Neural cell (in vitro differentiated cells): ENCODE results near the gene CCDC185. TPM values are rescaled to one million over a fixed set of nuclear protein-coding genes. Genes with fewer than 3 reads are reported as not detected.

Experiments
- H2AFZ ChIP-seq: fragments of 200-600, 300-800 bp; sonication (generic), shearing (Covaris generic); 2 replicates; pipeline ENCODE4 v1.6.0; 2014; ENCODE audit warnings: low read depth, mild to moderate bottlenecking, antibody characterized with exemption, low read length, moderate library complexity
- H3F3A ChIP-seq: fragments of 200-600 bp; shearing (Covaris generic); 2 replicates; pipeline ENCODE4 v1.6.1; 2016; ENCODE audit warnings: mild to moderate bottlenecking, moderate library complexity, mixed read lengths, antibody characterized with exemption, low read length; ENCODE audit not compliant: insufficient read depth, poor library complexity, severe bottlenecking
- H3K27ac ChIP-seq: fragments of 200-600, 300-800 bp; sonication (generic), shearing (Covaris generic); 2 replicates; pipeline ENCODE4 v1.5.1; 2014; ENCODE audit warnings: mild to moderate bottlenecking, low read length, moderate library complexity
- H3K27me3 ChIP-seq: fragments of 300-800, 200-600 bp; sonication (generic), shearing (Covaris generic); 2 replicates; pipeline ENCODE4 v1.6.0; 2014; ENCODE audit warnings: mild to moderate bottlenecking, low read depth, low read length, moderate library complexity; ENCODE audit not compliant: insufficient read depth
- H3K36me3 ChIP-seq: fragments of 300-800, 200-600 bp; sonication (generic), shearing (Covaris generic); 2 replicates; pipeline ENCODE4 v1.5.1; 2014; ENCODE audit warnings: mild to moderate bottlenecking, antibody characterized with exemption, low read length, moderate library complexity; ENCODE audit not compliant: insufficient read depth
- H3K4me2 ChIP-seq: fragments of 300-800, 200-600 bp; sonication (generic), shearing (Covaris generic); 2 replicates; pipeline ENCODE4 v1.6.0; 2014; ENCODE audit warnings: mild to moderate bottlenecking, low read length
- H3K4me3 ChIP-seq: fragments of 300-800, 200-600 bp; sonication (generic), shearing (Covaris generic); 2 replicates; pipeline ENCODE4 v1.5.1; 2014; ENCODE audit warnings: mild to moderate bottlenecking, low read length, moderate library complexity
- H3K79me2 ChIP-seq: fragments of 200-600 bp; shearing (Covaris generic); replicated peaks from 2 replicates; pipeline ENCODE4 v1.6.0; 2014; ENCODE audit warnings: mild to moderate bottlenecking, low read length, moderate library complexity; ENCODE audit not compliant: insufficient read depth
- H3K9ac ChIP-seq: fragments of 300-800, 200-600 bp; sonication (generic), shearing (Covaris generic); 2 replicates; pipeline ENCODE4 v1.6.1; 2016; ENCODE audit warnings: mild to moderate bottlenecking, low read length, mixed read lengths
- H3K9me2 ChIP-seq: fragments of 200-600 bp; shearing (Covaris generic); 2 replicates; pipeline ENCODE4 v1.6.1; 2016; ENCODE audit warnings: mild to moderate bottlenecking, low read length, mixed read lengths; ENCODE audit not compliant: insufficient read depth
- H3K9me3 ChIP-seq: fragments of 200-600, 300-800 bp; sonication (generic), shearing (Covaris generic); 2 replicates; pipeline ENCODE4 v1.6.1; 2016; ENCODE audit warnings: mild to moderate bottlenecking, mixed run types, low read length, moderate library complexity, mixed read lengths
- H4K20me1 ChIP-seq: fragments of 200-600 bp; shearing (Covaris generic); 2 replicates; pipeline ENCODE4 v1.6.1; 2016; ENCODE audit warnings: mild to moderate bottlenecking, mixed run types; ENCODE audit not compliant: insufficient read depth
- CTCF ChIP-seq: fragments of 450-650 bp; IDR thresholded peaks from 2 replicates; pipeline ENCODE4 v1.5.1; 2014; ENCODE audit warnings: antibody characterized with exemption, mild to moderate bottlenecking, moderate library complexity; ENCODE audit not compliant: poor library complexity, severe bottlenecking
- EP300 ChIP-seq: fragments of 450-650 bp; conservative IDR thresholded peaks from 2 replicates; pipeline ENCODE4 v1.6.1; 2014; ENCODE audit warnings: antibody characterized with exemption, mild to moderate bottlenecking, moderate library complexity; ENCODE audit not compliant: poor library complexity, severe bottlenecking
- EZH2 ChIP-seq: fragments of 200-600, 300-800 bp; shearing (Covaris generic), sonication (generic); IDR thresholded peaks from 2 replicates; pipeline ENCODE4 v1.6.1; 2014; ENCODE audit warnings: antibody characterized with exemption, low read length, borderline replicate concordance, mild to moderate bottlenecking; ENCODE audit not compliant: insufficient read depth, poor library complexity, severe bottlenecking
- MXI1 ChIP-seq: fragments of 450-650 bp; conservative IDR thresholded peaks from 2 replicates; pipeline ENCODE4 v1.6.1; 2014; ENCODE audit warnings: antibody characterized with exemption, mild to moderate bottlenecking; ENCODE audit not compliant: poor library complexity, severe bottlenecking
- POLR2AphosphoS5 ChIP-seq: IDR thresholded peaks from 2 replicates; pipeline ENCODE4 v1.6.1; 2012
- RAD21 ChIP-seq: fragments of 450-650 bp; conservative IDR thresholded peaks from 2 replicates; pipeline ENCODE4 v1.6.1; 2014; ENCODE audit warnings: antibody characterized with exemption, mild to moderate bottlenecking, moderate library complexity
- REST ChIP-seq: IDR thresholded peaks from 2 replicates; pipeline ENCODE4 v1.6.1; 2012; ENCODE audit warnings: borderline replicate concordance
- SMC3 ChIP-seq: fragments of 450-650 bp; conservative IDR thresholded peaks from 2 replicates; pipeline ENCODE4 v1.6.1; 2014; ENCODE audit warnings: antibody characterized with exemption, mild to moderate bottlenecking, moderate library complexity; ENCODE audit not compliant: poor library complexity
- TAF1 ChIP-seq: IDR thresholded peaks from 2 replicates; pipeline ENCODE4 v1.6.1; 2012; ENCODE audit warnings: low read depth
- polyA plus RNA-seq: library from polyadenylated mRNA; depleted of rRNA; stranded (reverse); fragments of >200 nt; gene quantifications from 2 replicates; pipeline ENCODE4 v1.2.3, GENCODE V29; 2014

CCDC185 gene
- polyA plus RNA-seq, 1 donor from 2014 or later: not detected

- no peak overlapping the region for H2AFZ ChIP-seq
- no peak overlapping the region for H3K4me2 ChIP-seq
- no peaks in the 10 kb centered on the region for H3K36me3 ChIP-seq
- no peaks in the 10 kb centered on the region for H3K9me3 ChIP-seq
- H3K9ac ChIP-seq: no peak overlapping the region
- H3K9me2 ChIP-seq: no peaks in the 10 kb centered on the region
- H3K27me3 ChIP-seq: no peaks in the 10 kb centered on the region
- H3K4me3 ChIP-seq: no peak overlapping the region
- H3K27ac ChIP-seq: no peak overlapping the region
- TF ChIP-seq POLR2AphosphoS5 (no peak), CTCF (no peak), TAF1 (no peak), RAD21 (no peak), EP300 (no peak), SMC3 (no peak), EZH2 (no peak), MXI1 (no peak), REST (no peak)
- H3K79me2 ChIP-seq: no peaks in the 10 kb centered on the region
- H3F3A ChIP-seq: no peaks in the 10 kb centered on the region
- H4K20me1 ChIP-seq: no peaks in the 10 kb centered on the region
These were observed 24.9 kb downstream of the CCDC185 start for GRCh38 chr1:223417903-223418663.

DNA sequence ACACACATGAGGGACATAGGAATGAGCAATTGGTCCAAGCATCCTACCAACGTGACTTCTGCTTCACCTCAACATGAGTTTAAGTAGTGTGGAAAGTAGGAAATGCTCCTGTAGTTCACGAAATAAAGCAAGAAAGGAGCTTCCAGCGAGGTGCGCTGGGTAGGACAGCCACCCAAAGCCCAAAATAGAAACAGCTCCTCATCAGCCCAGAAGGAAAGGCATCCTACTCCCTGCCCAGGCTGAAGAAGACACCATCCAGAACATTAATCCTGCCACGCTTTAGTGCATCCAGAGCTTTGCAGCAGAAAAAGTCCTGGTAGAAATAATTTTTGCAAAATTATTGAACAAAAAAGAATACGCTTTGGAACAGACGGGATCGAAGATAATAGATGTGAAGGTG, 25.9 kb downstream of the CCDC185 start:
- no peak overlapping the region for H3K9ac ChIP-seq
- no peak overlapping the region for H3K4me2 ChIP-seq
- H3K27ac ChIP-seq: no peak overlapping the region
- no peaks in the 10 kb centered on the region for H4K20me1 ChIP-seq
- no peaks in the 10 kb centered on the region for H3K79me2 ChIP-seq
- no peak overlapping the region for H3K4me3 ChIP-seq
- no peaks in the 10 kb centered on the region for H3K9me2 ChIP-seq
- H2AFZ ChIP-seq: no peak overlapping the region
- no peaks in the 10 kb centered on the region for H3K36me3 ChIP-seq
- no peaks in the 10 kb centered on the region for H3K27me3 ChIP-seq
- H3F3A ChIP-seq: no peaks in the 10 kb centered on the region
- no peaks in the 10 kb centered on the region for H3K9me3 ChIP-seq
- TF ChIP-seq REST: no peak
- TF ChIP-seq EZH2: no peak
- TF ChIP-seq SMC3: no peak
- no peak for TF ChIP-seq CTCF
- no peak for TF ChIP-seq TAF1
- no peak for TF ChIP-seq POLR2AphosphoS5
- TF ChIP-seq EP300: no peak
- no peak for TF ChIP-seq RAD21
- no peak for TF ChIP-seq MXI1
